RWPE1 (cell line): Measurements from ENCODE around the gene ASTN2.

Experiments used
- CTCF ChIA-PET: fragments of 350-600 bp; sonication (Branson Sonifier 250); formaldehyde crosslinking; extraction: SDS; loops from one replicate; lab custom pipeline; 2021; lab: Yijun Ruan, JAX
- POLR2A ChIA-PET: fragments of 400-600 bp; formaldehyde crosslinking; extraction: SDS; loops from one replicate; lab custom pipeline; 2020; ENCODE audit warnings: antibody characterized with exemption; ENCODE audit not compliant: low non-redundant PET; lab: Yijun Ruan, JAX
- DNase-seq: peaks from one replicate; pipeline ENCODE4 v3.0.0; 2012; ENCODE audit warnings: low spot score
- H3K27ac ChIP-seq: fragments of 450-650 bp; 2 replicates; pipeline ENCODE4 v1.5.1; 2017
- TF ChIP-seq, protein P1 (sequence below): fragments of 450-650 bp; conservative IDR thresholded peaks from 2 replicates; pipeline ENCODE4 v1.5.1; 2017; ENCODE audit warnings: low read depth, mild to moderate bottlenecking

ASTN2 gene

GRCh38 chr9:117325110-117325731 is 89.6 kb downstream of the ASTN2 start:
- CTCF ChIA-PET = no interaction called here
- H3K27ac ChIP-seq = no peak overlapping the region
- no peak for DNase-seq
- TF ChIP-seq, protein P1, sequence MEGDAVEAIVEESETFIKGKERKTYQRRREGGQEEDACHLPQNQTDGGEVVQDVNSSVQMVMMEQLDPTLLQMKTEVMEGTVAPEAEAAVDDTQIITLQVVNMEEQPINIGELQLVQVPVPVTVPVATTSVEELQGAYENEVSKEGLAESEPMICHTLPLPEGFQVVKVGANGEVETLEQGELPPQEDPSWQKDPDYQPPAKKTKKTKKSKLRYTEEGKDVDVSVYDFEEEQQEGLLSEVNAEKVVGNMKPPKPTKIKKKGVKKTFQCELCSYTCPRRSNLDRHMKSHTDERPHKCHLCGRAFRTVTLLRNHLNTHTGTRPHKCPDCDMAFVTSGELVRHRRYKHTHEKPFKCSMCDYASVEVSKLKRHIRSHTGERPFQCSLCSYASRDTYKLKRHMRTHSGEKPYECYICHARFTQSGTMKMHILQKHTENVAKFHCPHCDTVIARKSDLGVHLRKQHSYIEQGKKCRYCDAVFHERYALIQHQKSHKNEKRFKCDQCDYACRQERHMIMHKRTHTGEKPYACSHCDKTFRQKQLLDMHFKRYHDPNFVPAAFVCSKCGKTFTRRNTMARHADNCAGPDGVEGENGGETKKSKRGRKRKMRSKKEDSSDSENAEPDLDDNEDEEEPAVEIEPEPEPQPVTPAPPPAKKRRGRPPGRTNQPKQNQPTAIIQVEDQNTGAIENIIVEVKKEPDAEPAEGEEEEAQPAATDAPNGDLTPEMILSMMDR = no peak
- POLR2A ChIA-PET = no interaction called here

DNA sequence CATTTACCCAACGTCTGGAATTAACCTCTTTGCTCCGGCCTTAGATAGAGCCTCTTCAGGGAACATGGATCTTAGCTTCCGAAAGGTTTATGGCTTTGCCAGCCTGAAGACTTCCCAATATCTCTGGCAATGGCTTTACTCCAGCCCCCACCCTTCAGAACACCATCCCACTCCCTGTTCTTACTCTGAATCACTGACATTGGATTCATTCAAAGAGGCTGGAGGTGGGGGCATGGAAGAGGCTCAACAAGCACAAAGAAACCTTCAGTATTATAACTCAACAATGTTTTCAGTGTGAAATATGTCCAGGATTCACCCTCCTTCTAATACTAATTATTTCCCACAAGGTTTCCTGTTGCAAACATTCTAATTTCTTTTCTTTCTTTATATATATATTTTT is 91.5 kb downstream of the ASTN2 start:
- ChIA-PET POLR2A (no interaction called here), CTCF (no interaction called here)
- H3K27ac ChIP-seq = no peak overlapping the region
- TF ChIP-seq, protein P1 = no peak
- no peak for DNase-seq

DNA sequence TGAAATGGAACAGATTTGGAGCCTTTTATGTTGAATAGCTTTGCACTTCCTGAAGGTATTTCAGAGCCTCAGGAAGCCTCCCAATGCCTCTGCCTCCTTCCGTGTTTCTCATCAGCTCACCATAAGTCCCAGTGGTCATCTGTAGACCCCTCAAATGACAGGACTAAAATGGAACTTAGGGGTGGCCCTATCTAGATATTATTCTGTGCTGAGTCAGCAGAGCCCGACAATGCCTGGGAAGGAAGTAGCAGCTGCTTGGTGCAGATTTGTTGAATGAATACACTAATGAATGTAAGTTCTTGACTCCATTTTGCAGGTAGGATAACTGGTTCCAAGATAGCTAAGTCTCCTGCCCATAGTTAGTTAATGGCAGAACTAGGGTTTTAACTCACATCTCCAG is 97.7 kb downstream of the ASTN2 start:
- no peak overlapping the region for H3K27ac ChIP-seq
- ChIA-PET POLR2A (no interaction called here), CTCF (no interaction called here)
- TF ChIP-seq, protein P1 = no peak
- DNase-seq = no peak

DNA sequence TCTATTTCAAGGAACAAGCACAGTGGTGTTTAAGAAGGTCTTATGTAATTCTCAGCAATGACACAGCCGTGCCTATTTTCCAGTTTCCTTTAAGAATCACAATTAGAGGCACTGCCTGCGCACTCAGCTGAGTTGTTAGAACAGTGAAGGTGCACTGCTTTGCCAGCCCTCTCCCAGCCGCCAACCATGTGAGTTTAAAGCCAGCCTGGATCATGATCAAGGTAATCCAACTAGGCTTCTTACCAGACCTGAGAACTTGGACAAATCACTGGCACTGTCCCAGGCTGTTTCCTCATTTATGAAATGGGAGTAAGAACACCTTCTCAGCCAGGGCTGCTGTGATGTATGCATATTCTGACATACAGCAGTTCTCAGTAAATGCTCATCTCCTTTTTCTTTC is 99.6 kb downstream of the ASTN2 start:
- TF ChIP-seq, protein P1 = no peak
- ChIA-PET CTCF (no interaction called here), POLR2A (no interaction called here)
- H3K27ac ChIP-seq = no peak overlapping the region
- no peak for DNase-seq

GRCh38 chr9:117313989-117314388 is 100.9 kb downstream of the ASTN2 start:
- no peak overlapping the region for H3K27ac ChIP-seq
- DNase-seq = no peak
- ChIA-PET POLR2A (no interaction called here), CTCF (interaction anchor here (0.6 kb wide), 1 partner anchor 236 kb away, joined by 3 read pairs; no protein-coding TSS in a partner anchor)
- TF ChIP-seq, protein P1 = no peak

DNA sequence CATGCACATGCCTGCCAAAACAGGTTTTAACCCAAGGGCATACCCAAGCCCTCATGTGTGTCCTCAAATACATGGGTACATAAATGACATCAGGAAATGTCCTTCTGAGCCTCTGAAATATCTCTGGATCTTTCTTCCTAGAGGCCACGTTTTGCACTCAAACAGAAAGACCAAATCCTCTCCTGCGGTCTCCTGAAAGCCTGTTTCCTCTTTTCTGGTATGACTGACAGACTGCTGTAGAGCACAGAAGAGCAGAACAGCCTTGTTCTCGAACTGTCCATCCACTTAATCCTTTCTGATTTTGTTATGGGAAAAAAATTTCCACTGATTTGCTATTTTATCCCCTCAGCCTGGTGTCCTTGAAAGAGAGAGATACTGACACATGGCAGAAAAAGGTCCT is 107.2 kb downstream of the ASTN2 start:
- POLR2A ChIA-PET = no interaction called here
- no peak for DNase-seq
- TF ChIP-seq, protein P1 = no peak
- CTCF ChIA-PET = no interaction called here
- no peak overlapping the region for H3K27ac ChIP-seq
